ENCODE results near the gene ROBO1. TPM values are rescaled to one million over a fixed set of nuclear protein-coding genes. Genes with fewer than 3 reads are reported as not detected.

Gene ROBO1
- total RNA-seq, 2 experiments from 2014 or later: 8.6 to 9.0 TPM

DNA sequence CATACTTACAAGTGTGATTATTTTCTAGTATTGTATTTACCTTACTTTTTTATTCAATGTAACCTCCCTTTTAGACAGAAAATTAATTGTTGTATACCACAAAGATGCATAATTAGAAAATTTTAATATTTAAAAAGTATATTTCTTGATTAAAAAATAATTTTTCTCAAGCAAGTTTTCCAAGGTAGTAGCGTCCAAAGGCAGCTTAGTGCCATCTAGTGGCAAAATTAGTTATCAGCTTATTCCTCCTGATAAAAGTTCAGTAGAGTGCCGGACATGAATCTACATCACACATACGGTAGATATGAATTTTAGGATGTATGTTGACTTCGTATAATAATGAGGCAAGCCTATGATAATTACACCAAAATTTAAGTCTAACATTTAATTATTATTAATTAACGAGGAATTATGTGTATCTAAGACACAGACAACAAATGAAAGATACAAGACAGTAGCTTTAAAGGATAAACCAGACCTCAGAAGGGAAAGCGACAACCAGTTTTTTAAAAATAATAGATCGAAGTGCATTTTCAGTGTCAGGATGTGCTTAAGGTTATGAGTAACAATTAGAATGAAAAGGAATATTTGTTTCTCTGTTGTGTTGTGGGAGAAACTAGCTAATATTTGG lies 405.9 kb downstream of the ROBO1 start:
- H3K27me3 Mint-ChIP-seq: no peaks in the 10 kb centered on the region
- ChIA-PET POLR2A (no interaction called here), CTCF (interaction anchor here (0.9 to 1.8 kb wide), 7 partner anchors 8 to 276 kb away, joined by 3 to 7 read pairs (median 4); no protein-coding TSS in a partner anchor)
- H3K4me3 Mint-ChIP-seq: no peak overlapping the region
- no peaks in the 10 kb centered on the region for H3K9me3 Mint-ChIP-seq
- ATAC-seq (no peak), DNase-seq (no peak)
- intact Hi-C loops (cut with micrococcal nuclease): loop anchor here (5.0 kb wide), 1 partner anchor 705 kb away; no protein-coding TSS in a partner anchor
- TF ChIP-seq, protein P1, sequence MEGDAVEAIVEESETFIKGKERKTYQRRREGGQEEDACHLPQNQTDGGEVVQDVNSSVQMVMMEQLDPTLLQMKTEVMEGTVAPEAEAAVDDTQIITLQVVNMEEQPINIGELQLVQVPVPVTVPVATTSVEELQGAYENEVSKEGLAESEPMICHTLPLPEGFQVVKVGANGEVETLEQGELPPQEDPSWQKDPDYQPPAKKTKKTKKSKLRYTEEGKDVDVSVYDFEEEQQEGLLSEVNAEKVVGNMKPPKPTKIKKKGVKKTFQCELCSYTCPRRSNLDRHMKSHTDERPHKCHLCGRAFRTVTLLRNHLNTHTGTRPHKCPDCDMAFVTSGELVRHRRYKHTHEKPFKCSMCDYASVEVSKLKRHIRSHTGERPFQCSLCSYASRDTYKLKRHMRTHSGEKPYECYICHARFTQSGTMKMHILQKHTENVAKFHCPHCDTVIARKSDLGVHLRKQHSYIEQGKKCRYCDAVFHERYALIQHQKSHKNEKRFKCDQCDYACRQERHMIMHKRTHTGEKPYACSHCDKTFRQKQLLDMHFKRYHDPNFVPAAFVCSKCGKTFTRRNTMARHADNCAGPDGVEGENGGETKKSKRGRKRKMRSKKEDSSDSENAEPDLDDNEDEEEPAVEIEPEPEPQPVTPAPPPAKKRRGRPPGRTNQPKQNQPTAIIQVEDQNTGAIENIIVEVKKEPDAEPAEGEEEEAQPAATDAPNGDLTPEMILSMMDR (IDR thresholded peaks at IDR 0.05): peak; percentile 68
- no peak overlapping the region for H3K27ac Mint-ChIP-seq
- no peaks in the 10 kb centered on the region for H3K36me3 Mint-ChIP-seq (ENCODE audit: low read depth)
- H3K4me1 Mint-ChIP-seq (ENCODE audit: low read depth): no peaks in the 10 kb centered on the region

DNA sequence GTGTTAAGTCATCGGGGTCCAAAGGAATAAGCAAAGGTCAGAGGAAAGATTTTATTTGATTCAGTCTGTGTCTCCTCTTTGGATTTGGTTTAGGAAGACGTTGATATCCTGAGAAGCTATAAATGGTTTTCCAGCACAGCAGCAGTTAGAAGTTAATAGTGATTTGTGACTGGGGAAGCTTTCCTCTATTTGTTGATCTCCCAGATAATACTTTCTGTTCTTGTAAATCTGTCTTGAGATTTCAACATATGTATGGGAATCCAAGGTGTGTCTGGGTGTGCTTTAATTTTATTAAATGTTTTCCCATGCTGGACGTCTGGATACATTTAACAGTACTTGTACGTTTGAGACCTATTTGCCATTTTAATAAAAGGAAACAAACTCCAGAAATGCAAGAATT lies 409.5 kb downstream of the ROBO1 start:
- no peaks in the 10 kb centered on the region for H3K27me3 Mint-ChIP-seq
- TF ChIP-seq, protein P1 (IDR thresholded peaks at IDR 0.05): no peak
- CTCF ChIA-PET: no interaction called here
- no peak for DNase-seq
- H3K4me1 Mint-ChIP-seq (ENCODE audit: low read depth): no peaks in the 10 kb centered on the region
- H3K9me3 Mint-ChIP-seq: peaks cover 1% of the 10 kb centered on the region
- POLR2A ChIA-PET: no interaction called here
- H3K27ac Mint-ChIP-seq: no peak overlapping the region
- no peak for ATAC-seq
- no peak overlapping the region for H3K4me3 Mint-ChIP-seq
- intact Hi-C loops (cut with micrococcal nuclease): no loop called here
- H3K36me3 Mint-ChIP-seq (ENCODE audit: low read depth): no peaks in the 10 kb centered on the region

DNA sequence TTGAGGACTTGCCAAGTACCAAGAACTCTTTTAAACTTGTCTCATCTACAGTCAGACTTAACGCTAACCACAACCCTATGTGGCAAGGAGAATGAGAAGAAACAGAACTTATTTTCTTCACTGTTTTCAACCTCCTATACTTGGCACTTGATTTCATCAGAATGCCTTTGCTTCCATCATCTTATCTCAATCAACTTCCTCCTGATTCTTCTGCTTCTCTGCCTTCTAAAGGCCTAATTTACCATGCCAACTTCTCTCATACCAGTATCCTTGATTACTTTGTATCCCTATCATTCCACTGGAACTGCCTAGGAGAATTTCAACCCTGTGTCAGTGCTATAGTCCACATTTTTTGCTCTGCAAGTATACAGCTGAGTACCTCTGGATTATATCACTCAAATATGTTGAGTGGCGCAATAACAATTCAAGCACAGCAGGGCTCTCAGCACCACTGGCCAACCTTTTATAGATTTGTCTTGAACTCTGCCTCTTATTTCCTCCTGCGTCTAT lies 413.6 kb downstream of the ROBO1 start:
- TF ChIP-seq, protein P1 (IDR thresholded peaks at IDR 0.05): no peak
- ChIA-PET CTCF (no interaction called here), POLR2A (no interaction called here)
- no peak for ATAC-seq
- Mint-ChIP-seq H3K36me3 (ENCODE audit: low read depth) (no peaks in the 10 kb centered on the region), H3K4me1 (ENCODE audit: low read depth) (no peaks in the 10 kb centered on the region), H3K9me3 (peaks cover 1% of the 10 kb centered on the region), H3K27me3 (no peaks in the 10 kb centered on the region), H3K4me3 (no peak overlapping the region), H3K27ac (no peak overlapping the region)
- no peak for DNase-seq
- intact Hi-C loops (cut with micrococcal nuclease): no loop called here

DNA sequence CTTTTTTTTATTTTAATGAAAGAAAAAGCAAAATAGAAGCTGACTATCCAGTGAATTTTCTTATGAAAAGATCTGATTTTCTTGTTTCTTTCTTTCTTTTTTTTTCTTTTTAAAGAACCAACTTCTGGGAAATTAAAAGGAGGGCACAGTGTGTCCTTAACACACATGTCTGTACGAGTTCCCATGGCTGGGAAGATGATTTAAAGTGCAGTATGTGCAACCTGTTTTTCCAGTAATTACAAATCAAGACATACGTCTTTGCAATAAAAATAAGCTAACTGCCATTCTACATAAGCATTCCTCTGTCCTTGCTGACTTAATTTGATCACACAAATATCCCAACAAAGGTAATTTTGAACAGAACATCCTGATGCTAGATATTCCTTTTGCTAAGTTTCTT lies 416.1 kb downstream of the ROBO1 start:
- no peak for DNase-seq
- intact Hi-C loops (cut with micrococcal nuclease): no loop called here
- Mint-ChIP-seq H3K27ac (no peak overlapping the region), H3K4me1 (ENCODE audit: low read depth) (no peaks in the 10 kb centered on the region), H3K36me3 (ENCODE audit: low read depth) (no peaks in the 10 kb centered on the region), H3K4me3 (no peak overlapping the region), H3K9me3 (peaks cover 4% of the 10 kb centered on the region), H3K27me3 (no peaks in the 10 kb centered on the region)
- no peak for ATAC-seq
- TF ChIP-seq, protein P1 (IDR thresholded peaks at IDR 0.05): no peak
- ChIA-PET CTCF (no interaction called here), POLR2A (no interaction called here)

DNA sequence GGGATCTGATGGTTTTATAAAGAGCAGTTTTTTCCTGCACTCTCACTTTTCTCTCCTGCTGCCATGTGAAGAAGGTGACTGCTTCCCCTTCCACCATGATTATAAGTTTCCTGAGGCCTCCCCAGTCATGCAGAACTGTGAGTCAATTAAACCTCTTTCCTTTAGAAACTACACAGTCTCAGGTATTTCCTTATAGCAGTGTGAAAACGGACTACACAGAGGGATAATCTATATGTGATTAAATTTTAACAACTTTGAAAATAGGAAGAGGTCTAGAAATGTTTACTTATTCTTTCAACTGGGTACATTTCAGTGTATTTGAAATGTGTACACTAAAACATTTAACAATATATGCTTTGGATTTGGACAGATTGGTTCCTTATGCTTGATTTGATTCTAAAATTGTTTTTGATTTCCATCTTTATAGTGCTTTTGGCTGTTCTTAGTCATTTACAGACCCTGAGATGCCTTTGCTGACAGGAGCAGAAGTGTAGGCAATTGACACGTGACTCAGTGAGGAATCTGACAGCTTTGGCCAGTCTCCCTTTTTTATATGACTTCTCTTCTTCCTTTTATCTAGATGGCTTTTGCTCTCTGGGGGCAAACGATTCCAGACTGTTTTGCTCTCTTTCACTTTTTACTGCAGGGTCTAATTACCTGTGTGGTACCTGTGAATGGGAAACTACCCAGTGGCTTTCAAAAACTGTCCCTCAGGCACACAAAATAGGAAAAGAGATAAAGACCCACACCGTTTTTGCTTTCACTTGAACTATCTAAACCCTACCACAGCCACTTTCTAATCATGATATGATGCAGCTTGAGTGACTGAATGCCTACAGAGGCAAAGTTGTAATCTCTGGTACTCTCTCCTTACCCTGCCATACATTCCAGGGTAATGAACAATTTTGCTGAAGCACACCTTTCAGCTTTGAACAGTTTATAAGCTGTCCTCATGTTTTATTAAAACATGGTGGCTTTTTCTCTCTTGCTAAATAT lies 422.6 kb downstream of the ROBO1 start:
- CTCF ChIA-PET: no interaction called here
- intact Hi-C loops (cut with micrococcal nuclease): no loop called here
- POLR2A ChIA-PET: no interaction called here
- TF ChIP-seq, protein P1 (IDR thresholded peaks at IDR 0.05): no peak
- H3K4me1 Mint-ChIP-seq (ENCODE audit: low read depth): no peaks in the 10 kb centered on the region
- no peak overlapping the region for H3K4me3 Mint-ChIP-seq
- H3K27ac Mint-ChIP-seq: no peak overlapping the region
- H3K27me3 Mint-ChIP-seq: no peaks in the 10 kb centered on the region
- H3K9me3 Mint-ChIP-seq: peaks cover 5% of the 10 kb centered on the region
- ATAC-seq: no peak
- H3K36me3 Mint-ChIP-seq (ENCODE audit: low read depth): no peaks in the 10 kb centered on the region
- DNase-seq: no peak

Data from activated CD8-positive, alpha-beta T cell treated with anti-CD3 and anti-CD28 coated beads for 36 hours (primary cell).